GM19240 (cell line): ENCODE measurements around the gene ST3GAL3.

Experiments
- DNase-seq: peaks from one replicate; pipeline ENCODE4 v3.0.0; 2011; ENCODE audit warnings: low spot score; ENCODE audit not compliant: insufficient read length

The ST3GAL3 gene

GRCh38 chr1:43960798-43961197, 253.5 kb downstream of the ST3GAL3 start:
- no peak for DNase-seq

DNA sequence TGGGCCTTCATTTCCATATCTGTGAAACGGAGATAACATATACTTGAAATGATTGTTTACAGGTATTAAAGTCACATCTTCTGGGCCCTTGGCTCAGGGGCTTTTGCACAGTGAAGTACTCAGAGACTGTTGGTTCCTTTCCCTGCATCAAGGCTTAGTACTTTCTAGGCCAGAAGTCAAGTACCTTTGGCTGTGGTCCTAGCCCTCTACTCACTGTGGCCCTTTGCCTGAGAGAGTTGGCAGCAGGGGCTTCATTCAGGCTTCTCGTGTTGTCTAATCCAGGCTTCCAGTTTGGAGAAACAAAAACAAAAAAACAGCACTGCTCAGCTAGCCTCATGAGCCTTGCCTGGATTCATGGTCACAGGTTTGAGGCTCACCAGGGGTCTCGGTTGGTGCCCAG, 254.4 kb downstream of the ST3GAL3 start:
- no peak for DNase-seq

- DNase-seq: no peak
Measured at GRCh38 chr1:43962324-43962723, 255.0 kb downstream of the ST3GAL3 start.

DNA sequence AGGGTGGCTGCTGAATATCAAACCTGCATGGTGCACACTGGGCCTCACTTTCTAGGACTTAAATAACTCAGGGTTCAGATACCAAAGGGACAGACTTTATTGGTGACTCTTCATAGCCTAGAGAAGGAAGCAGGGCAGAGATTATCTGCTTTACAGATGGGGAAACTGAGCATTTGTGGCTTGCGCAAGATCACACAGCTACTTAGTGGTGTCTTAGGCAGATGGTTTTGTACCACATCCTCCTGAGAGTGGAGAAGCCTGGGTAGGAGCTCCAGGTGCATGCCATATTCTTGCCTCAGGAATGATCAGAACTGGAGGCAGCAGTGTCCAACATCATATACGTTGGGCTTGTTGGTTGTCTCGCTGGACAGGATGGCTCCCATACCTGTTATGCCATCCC, 255.7 kb downstream of the ST3GAL3 start:
- DNase-seq: no peak

DNA sequence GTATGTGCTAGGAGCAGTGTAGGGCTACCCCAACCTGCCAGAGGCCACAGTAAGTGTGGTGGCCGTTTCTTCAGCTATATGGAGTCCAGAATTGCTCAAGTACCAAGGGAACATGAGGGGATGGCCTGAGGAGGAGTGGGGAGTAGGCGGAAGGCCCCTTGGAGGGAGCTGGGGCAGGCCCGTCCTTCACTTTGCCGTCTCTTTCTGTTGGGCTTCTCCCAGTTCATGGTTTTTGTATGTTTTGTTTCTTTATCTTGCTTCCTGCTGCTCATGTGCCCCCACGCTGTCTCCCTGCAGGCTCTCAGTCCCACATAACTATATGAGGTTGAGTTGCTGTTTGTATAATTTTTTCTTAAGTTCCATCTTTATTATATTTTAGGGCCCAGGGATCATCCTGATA, 256.6 kb downstream of the ST3GAL3 start:
- DNase-seq: no peak

DNA sequence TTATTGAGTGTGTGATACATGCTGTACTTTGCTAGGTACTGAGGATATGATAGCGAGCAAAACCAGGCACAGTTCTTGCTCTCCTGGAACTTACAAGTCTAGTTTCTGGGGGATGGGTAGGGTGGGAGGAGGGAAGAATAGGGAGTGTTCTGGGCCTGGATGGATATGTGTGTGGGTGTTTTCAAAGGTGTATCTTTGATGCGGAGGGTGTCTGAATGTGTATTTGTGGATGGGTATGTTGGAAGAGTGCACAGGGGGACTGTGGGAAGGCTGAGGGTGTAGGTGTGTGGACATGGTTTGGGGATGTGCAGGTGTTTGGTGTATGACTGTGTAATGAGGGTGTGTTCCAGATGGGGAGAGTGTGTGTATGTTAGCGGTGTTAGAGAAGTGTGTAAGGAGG, 258.0 kb downstream of the ST3GAL3 start:
- DNase-seq: no peak

DNA sequence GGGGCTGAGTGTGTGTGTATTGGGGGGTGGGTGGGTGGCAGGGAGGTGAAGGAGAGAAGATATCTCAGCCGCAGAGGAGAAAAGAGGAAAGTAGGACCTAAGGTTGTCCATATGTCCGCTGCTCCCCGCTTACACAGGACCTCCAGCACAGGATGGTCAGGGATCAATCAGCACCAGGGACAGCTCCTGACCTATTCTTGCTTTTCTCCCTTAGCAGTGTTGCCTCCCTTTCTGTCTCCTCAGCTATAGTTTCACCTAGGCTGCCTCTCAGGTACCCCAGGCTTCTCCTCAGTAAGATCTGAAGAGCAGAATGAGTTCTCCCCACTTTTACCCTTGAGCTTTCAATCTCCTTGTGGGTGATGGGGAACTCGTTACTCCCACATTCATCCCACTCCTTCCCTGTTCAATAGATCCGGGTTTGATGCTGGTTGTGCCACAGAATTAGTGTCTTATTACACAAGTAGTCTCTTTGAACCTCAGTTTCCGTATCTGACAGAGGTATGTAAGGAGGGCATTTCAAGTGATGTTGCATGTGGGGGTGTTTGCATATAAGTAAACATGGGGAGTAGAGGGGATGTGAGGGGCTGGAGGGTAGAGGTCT, 261.1 kb downstream of the ST3GAL3 start:
- DNase-seq: no peak

- DNase-seq: no peak
Measured at GRCh38 chr1:43969416-43969745, 262.0 kb downstream of the ST3GAL3 start.

- peak; percentile 100 for DNase-seq
Measured at GRCh38 chr1:43969746-43970466, 262.6 kb downstream of the ST3GAL3 start, which contains the start of gene DPH2. DPH2 (plus strand) TSS chr1:43970010; CDS start chr1:43970176, 166 bp downstream.

- no peak for DNase-seq
Measured at GRCh38 chr1:43970502-43970901, 263.2 kb downstream of the ST3GAL3 start.

- DNase-seq: no peak
Measured at GRCh38 chr1:43970911-43971310, 263.6 kb downstream of the ST3GAL3 start.

DNA sequence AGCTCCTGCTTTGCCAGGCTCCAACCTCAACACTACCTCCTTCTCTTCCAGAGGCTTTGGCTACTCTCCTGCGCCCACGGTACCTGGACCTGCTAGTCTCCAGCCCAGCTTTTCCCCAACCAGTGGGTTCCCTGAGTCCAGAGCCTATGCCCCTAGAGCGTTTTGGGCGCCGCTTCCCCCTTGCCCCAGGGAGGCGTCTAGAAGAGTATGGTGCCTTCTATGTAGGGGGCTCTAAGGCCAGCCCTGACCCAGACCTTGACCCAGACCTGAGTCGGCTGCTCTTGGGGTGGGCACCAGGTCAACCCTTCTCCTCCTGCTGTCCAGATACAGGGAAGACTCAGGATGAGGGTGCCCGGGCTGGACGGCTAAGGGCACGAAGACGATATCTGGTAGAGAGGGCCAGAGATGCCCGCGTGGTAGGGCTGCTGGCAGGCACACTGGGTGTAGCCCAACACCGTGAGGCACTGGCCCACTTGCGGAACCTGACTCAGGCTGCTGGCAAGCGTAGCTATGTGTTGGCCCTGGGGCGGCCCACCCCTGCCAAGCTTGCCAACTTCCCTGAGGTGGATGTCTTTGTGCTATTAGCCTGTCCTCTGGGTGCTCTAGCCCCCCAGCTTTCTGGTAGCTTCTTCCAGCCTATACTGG, 264.1 kb downstream of the ST3GAL3 start:
- DNase-seq: no peak

- DNase-seq: no peak
Measured at GRCh38 chr1:43973981-43974442, 266.7 kb downstream of the ST3GAL3 start.

DNA sequence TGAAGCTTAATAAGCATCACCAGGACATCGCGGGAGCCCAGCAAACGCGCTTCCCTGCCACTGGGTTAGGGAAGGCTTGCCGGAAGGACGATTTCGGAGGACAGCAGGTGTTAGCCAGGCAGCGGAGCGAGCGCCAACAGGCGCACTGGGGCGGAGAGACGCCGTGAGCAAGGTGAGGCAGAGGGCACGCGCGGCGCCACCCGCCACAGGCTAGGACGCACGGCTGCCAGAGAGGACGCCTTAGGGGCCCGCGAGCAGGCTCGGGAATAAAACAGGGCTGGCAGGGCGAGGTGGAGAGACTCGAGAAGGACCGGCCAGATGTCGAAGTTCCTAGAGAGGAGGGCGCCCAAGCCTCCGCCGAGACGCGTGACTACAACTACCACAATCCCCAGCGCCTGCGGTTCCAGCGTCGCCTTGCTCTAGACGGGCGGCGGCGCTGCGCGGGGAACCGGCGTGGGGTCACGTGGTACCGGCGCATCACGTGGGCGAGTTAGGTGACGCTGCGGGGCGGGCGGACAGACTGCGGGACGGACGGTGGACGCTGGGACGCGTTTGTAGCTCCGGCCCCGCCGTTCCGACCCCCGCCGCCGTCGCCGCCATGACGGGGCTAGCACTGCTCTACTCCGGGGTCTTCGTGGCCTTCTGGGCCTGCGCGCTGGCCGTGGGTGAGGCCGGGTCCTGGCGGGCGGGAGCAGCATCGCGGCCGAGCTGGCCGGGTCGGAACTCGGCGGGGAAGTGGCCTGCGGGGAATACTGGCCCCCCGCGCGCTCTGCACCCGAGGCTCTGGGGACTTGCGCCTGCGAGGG, 267.3 kb downstream of the ST3GAL3 start, which contains the start of gene ATP6V0B:
ATP6V0B (plus strand) TSS at position 518 of the 806 bp plus-strand sequence; CDS start at position 599, 81 bp downstream.
- DNase-seq: peak; percentile 96

DNA sequence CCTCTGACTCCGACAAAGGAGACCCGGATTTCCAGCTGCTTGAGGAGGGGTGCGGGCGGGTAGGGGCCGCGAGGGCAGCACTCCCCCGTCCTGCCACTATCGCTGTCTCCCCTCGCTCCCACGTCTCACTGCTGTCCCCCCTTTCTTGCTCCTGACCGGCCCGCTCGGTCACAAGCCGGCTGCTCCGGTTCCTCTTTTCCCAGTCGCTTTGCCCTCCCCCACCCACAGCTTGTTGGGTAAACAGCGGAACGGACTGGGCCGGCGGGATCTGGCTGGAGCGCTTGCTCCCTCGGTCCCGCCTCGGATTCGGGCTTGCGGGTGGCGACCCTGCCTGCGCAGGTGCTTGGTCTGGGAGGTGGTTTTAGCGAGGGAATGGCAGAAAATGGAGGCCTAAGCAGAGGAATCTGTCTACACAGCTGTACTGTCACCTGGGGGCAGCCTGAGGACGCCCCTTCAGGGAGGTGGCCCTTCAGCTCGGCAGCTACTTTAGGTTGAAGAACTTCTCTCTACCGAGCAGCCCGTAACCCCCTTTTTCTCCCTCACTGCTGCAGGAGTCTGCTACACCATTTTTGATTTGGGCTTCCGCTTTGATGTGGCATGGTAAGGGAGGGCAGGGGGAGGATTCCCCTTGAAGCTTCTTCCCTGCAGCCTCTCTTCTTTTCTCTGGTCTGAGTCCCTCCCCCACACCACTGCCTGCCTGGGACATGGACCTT, 268.1 kb downstream of the ST3GAL3 start:
- DNase-seq: no peak

DNA sequence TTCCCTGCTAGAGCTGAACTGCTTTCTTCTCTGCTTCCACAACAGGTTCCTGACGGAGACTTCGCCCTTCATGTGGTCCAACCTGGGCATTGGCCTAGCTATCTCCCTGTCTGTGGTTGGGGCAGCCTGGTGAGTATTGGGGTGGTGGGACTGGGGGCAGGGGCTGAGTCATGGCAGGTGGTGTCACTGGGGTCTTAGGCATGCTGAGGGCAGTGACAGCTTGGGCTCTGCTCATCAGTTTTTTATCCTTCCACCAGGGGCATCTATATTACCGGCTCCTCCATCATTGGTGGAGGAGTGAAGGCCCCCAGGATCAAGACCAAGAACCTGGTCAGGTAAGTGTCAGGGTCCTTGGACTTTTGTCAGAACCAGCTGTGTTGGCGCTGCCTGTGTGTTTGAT, 268.7 kb downstream of the ST3GAL3 start:
- DNase-seq: no peak

DNA sequence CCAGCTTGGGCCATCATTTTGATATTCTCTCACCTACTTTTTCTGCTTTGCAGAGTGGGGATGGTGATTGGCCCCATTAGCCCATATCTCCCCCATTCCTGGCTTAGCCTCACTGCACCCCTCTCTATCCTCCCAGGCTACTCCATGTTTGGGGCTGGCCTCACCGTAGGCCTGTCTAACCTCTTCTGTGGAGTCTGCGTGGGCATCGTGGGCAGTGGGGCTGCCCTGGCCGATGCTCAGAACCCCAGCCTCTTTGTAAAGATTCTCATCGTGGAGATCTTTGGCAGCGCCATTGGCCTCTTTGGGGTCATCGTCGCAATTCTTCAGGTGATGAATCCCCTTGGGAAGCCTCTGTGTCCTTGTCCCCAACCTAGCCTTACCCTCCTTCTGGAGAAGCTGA, 269.6 kb downstream of the ST3GAL3 start:
- no peak for DNase-seq

DNA sequence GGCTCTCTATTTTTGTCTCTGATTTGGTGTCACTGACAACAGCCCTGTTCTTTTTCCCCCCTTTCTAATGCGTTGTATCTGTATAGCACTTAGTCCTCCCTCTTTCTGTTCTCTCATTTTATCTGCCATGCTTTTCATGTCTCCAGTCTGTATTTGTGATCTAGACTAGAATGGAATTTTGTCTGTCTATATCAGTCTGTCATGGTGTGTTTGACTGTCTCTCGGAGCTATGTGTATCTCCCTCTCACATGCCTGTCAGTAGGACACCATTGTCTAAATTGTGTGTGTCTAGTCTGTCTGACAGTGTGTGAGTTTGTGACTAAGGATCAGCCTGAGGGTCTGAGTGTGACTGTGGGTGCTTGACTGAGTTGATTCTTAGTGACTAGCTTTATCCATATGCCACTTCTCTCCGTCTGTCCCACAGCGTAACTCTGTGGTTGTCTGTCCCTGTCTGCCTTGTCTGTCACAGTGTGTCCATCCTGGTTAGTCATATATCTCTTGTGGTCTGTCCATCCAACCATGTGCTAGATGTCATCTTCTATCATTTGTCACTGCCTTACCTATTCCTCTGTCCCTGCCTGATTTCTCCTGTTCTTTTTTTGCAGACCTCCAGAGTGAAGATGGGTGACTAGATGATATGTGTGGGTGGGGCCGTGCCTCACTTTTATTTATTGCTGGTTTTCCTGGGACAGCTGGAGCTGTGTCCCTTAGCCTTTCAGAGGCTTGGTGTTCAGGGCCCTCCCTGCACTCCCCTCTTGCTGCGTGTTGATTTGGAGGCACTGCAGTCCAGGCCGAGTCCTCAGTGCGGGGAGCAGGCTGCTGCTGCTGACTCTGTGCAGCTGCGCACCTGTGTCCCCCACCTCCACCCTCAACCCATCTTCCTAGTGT, 270.3 kb downstream of the ST3GAL3 start:
- DNase-seq: no peak

DNA sequence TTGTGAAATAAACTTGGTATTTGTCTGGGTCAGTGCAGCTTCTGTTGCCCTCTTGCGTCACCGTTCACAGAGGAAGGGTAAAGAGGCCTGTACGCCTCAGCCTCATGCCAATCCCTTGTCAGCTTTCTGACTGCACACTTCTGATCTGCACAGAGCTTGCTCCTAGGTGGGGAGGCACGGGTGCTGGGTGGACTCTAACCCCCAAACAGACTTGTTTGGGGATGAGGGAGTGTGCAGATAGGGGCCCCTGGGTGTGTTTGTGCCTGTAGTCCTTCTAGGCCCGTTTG, 270.9 kb downstream of the ST3GAL3 start:
- no peak for DNase-seq

DNA sequence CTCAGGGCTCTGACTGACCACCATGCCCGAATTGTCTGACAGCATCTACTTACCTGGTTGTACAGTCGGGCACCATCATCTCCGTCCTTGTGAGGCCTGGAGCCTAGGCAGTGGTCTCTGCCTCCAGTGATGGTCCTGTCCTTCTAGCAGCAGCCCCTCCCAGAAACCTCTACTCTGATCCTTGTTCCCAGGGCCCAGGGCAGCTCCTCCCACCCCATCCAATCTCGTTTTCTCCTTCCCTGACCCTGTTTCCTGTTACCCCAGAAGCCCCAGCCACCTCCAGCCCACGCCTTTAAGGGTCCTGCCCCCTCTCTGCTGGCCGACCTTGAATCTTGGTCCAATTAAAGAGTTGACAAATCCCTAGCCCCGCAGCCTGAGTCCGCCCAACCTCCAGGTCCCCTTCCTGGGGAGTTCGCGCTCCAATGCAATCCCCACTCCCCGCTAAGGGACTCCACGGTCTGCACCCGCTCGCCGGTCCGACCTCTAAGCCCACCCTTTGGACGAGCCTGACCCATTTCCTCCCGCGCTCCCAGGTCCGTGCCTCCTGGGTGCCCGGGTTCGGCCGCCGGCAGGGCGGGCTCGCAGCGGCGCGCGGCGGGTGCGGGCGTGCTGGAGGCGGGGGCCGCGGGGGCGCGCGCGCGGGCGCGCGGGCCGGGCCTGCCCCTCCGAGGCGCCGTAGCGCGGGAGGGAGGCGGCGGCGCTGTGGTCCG, 271.4 kb downstream of the ST3GAL3 start, which contains the start of gene B4GALT2:
B4GALT2 (plus strand) TSS at position 660 of the 710 bp plus-strand sequence. CDS start 1,951 bp downstream, outside the sequence.
- peak; percentile 73 for DNase-seq
